Rectal smooth muscle tissue (tissue), 1 donor: ENCODE data around the gene TUBGCP6.

Source experiments
- H3K27ac ChIP-seq: one replicate; pipeline ENCODE4 v1.7.0; 2013; ENCODE audit warnings: low read depth, low read length, inconsistent platforms
- H3K27me3 ChIP-seq: one replicate; pipeline ENCODE4 v1.7.0; 2013; ENCODE audit warnings: low read length; ENCODE audit not compliant: control insufficient read depth, insufficient read depth
- H3K36me3 ChIP-seq: one replicate; pipeline ENCODE4 v1.7.0; 2013; ENCODE audit warnings: low read length; ENCODE audit not compliant: control insufficient read depth, insufficient read depth
- H3K4me1 ChIP-seq: one replicate; pipeline ENCODE4 v1.7.0; 2013; ENCODE audit warnings: low read length; ENCODE audit not compliant: control insufficient read depth, insufficient read depth
- H3K4me3 ChIP-seq: one replicate; pipeline ENCODE4 v1.7.0; 2013; ENCODE audit warnings: low read length
- H3K9ac ChIP-seq: one replicate; pipeline ENCODE4 v1.7.0; 2013; ENCODE audit warnings: low read length

TUBGCP6 gene

GRCh38 chr22:50203288-50203687 lies 41.5 kb downstream of the TUBGCP6 start:
- H3K27ac ChIP-seq, result no peak overlapping the region
- peaks cover 4% of the 10 kb centered on the region for H3K36me3 ChIP-seq
- no peaks in the 10 kb centered on the region for H3K27me3 ChIP-seq
- peaks cover 13% of the 10 kb centered on the region for H3K4me1 ChIP-seq
- no peak overlapping the region for H3K9ac ChIP-seq
- H3K4me3 ChIP-seq, result no peak overlapping the region

GRCh38 chr22:50202130-50202666 lies 42.6 kb downstream of the TUBGCP6 start:
- Histone ChIP-seq H3K27me3 (no peaks in the 10 kb centered on the region), H3K9ac (peak overlapping the region; percentile 61), H3K4me3 (peak overlapping the region; percentile 73), H3K4me1 (peaks cover 13% of the 10 kb centered on the region), H3K27ac (no peak overlapping the region), H3K36me3 (peaks cover 4% of the 10 kb centered on the region)

- Histone ChIP-seq H3K27ac (peak overlapping the region; percentile 59), H3K27me3 (no peaks in the 10 kb centered on the region), H3K4me1 (peaks cover 13% of the 10 kb centered on the region), H3K9ac (peak overlapping the region; percentile 61), H3K36me3 (no peaks in the 10 kb centered on the region), H3K4me3 (peak overlapping the region; percentile 73)
These were observed 43.4 kb downstream of the TUBGCP6 start for GRCh38 chr22:50201191-50202129.

GRCh38 chr22:50200461-50201190 lies 44.2 kb downstream of the TUBGCP6 start, which contains the start of gene SELENOO:
SELENOO (plus strand) TSS chr22:50201011; CDS start chr22:50201037, 26 bp downstream.
- Histone ChIP-seq H3K4me3 (peak within 1 kb of the TSS; percentile 73), H3K4me1 (peaks cover 13% of the 10 kb centered on the region), H3K27ac (peak within 1 kb of the TSS; percentile 59), H3K9ac (peak within 1 kb of the TSS; percentile 62), H3K36me3 (no peaks in the 10 kb centered on the region), H3K27me3 (no peaks in the 10 kb centered on the region)

GRCh38 chr22:50199829-50200460 lies 44.9 kb downstream of the TUBGCP6 start:
- Histone ChIP-seq H3K4me3 (peak overlapping the region; percentile 68), H3K9ac (peak overlapping the region; percentile 62), H3K27ac (peak overlapping the region; percentile 14), H3K4me1 (peaks cover 13% of the 10 kb centered on the region), H3K36me3 (no peaks in the 10 kb centered on the region), H3K27me3 (no peaks in the 10 kb centered on the region)

GRCh38 chr22:50199251-50199721 lies 45.5 kb downstream of the TUBGCP6 start:
- peaks cover 13% of the 10 kb centered on the region for H3K4me1 ChIP-seq
- H3K36me3 ChIP-seq, result peaks cover 4% of the 10 kb centered on the region
- H3K27ac ChIP-seq, result no peak overlapping the region
- peak overlapping the region; percentile 68 for H3K4me3 ChIP-seq
- no peaks in the 10 kb centered on the region for H3K27me3 ChIP-seq
- no peak overlapping the region for H3K9ac ChIP-seq

- Histone ChIP-seq H3K27ac (no peak overlapping the region), H3K36me3 (peaks cover 4% of the 10 kb centered on the region), H3K9ac (no peak overlapping the region), H3K4me1 (peaks cover 13% of the 10 kb centered on the region), H3K4me3 (no peak overlapping the region), H3K27me3 (no peaks in the 10 kb centered on the region)
These were observed 46.2 kb downstream of the TUBGCP6 start for GRCh38 chr22:50198624-50199017.

GRCh38 chr22:50197856-50198623 lies 46.8 kb downstream of the TUBGCP6 start:
- Histone ChIP-seq H3K4me1 (peaks cover 13% of the 10 kb centered on the region), H3K27ac (no peak overlapping the region), H3K4me3 (no peak overlapping the region), H3K36me3 (peaks cover 4% of the 10 kb centered on the region), H3K9ac (no peak overlapping the region), H3K27me3 (no peaks in the 10 kb centered on the region)

- no peak overlapping the region for H3K9ac ChIP-seq
- peaks cover 11% of the 10 kb centered on the region for H3K4me1 ChIP-seq
- no peak overlapping the region for H3K4me3 ChIP-seq
- H3K36me3 ChIP-seq, result peaks cover 4% of the 10 kb centered on the region
- H3K27me3 ChIP-seq, result no peaks in the 10 kb centered on the region
- H3K27ac ChIP-seq, result no peak overlapping the region
These were observed 47.6 kb downstream of the TUBGCP6 start for GRCh38 chr22:50197000-50197800.

GRCh38 chr22:50196256-50196655 lies 48.6 kb downstream of the TUBGCP6 start:
- Histone ChIP-seq H3K4me1 (peaks cover 7% of the 10 kb centered on the region), H3K27me3 (no peaks in the 10 kb centered on the region), H3K36me3 (peaks cover 4% of the 10 kb centered on the region), H3K4me3 (no peak overlapping the region), H3K9ac (no peak overlapping the region), H3K27ac (no peak overlapping the region)
